Measurements from ENCODE around the gene BRICD5. TPM values are rescaled to one million over a fixed set of nuclear protein-coding genes. Genes with fewer than 3 reads are reported as not detected.

Gene BRICD5
- total RNA-seq, 3 donors from 2014 or later (not counting 1 experiment from before 2014, with no cell fraction given), result 3.2 to 5.2 (median 3.6) TPM

- Histone ChIP-seq H3K4me1 (ENCODE audit: control insufficient read depth, insufficient read depth, low read length) (peaks cover 11% of the 10 kb centered on the region), H3K27me3 (ENCODE audit: control insufficient read depth, insufficient read depth, low read length) (peaks cover 19% of the 10 kb centered on the region), H3K27ac (ENCODE audit: low read length) (no peak overlapping the region), H3K36me3 (ENCODE audit: control insufficient read depth, insufficient read depth, low read length) (no peaks in the 10 kb centered on the region), H3K9me3 (ENCODE audit: control insufficient read depth, insufficient read depth, low read length) (no peaks in the 10 kb centered on the region), H3K4me3 (ENCODE audit: low read length) (no peak overlapping the region)
- Mint-ChIP-seq H3K36me3 (no peaks in the 10 kb centered on the region), H3K4me1 (peaks cover 0 to 5% of the 10 kb centered on the region in 2 donors), H3K27me3 (ENCODE audit: low read depth in 2 of 2) (peaks cover 0 to 5% of the 10 kb centered on the region in 2 donors), H3K9me3 (no peaks in the 10 kb centered on the region), H3K4me3 (no peak overlapping the region), H3K27ac (no peak overlapping the region)
- TF ChIP-seq CTCF (IDR thresholded peaks at IDR 0.05), result no peak
- 92% methylated on average over 11 of the region's 11 CpGs for WGBS (ENCODE audit: insufficient coverage)
- DNase-seq (no peak), ATAC-seq (no peak)
- intact Hi-C loops (cut with micrococcal nuclease), result no loop called here
These were observed 19.3 kb downstream of the BRICD5 start for GRCh38 chr16:2191446-2191706.

- H3K27ac Mint-ChIP-seq, result no peak overlapping the region
- no peak overlapping the region for H3K4me3 ChIP-seq (ENCODE audit: low read length)
- no peaks in the 10 kb centered on the region for H3K9me3 ChIP-seq (ENCODE audit: control insufficient read depth, insufficient read depth, low read length)
- ATAC-seq (no peak), DNase-seq (no peak)
- WGBS (ENCODE audit: insufficient coverage), result 83% methylated on average over 25 of the region's 25 CpGs
- intact Hi-C loops (cut with micrococcal nuclease), result no loop called here
- H3K9me3 Mint-ChIP-seq, result no peaks in the 10 kb centered on the region
- TF ChIP-seq CTCF (IDR thresholded peaks at IDR 0.05), result no peak
- H3K27ac ChIP-seq (ENCODE audit: low read length), result no peak overlapping the region
- H3K4me1 Mint-ChIP-seq, result peaks cover 0 to 5% of the 10 kb centered on the region in 2 donors
- peaks cover 10% of the 10 kb centered on the region for H3K4me1 ChIP-seq (ENCODE audit: control insufficient read depth, insufficient read depth, low read length)
- no peaks in the 10 kb centered on the region for H3K36me3 Mint-ChIP-seq
- no peak overlapping the region for H3K4me3 Mint-ChIP-seq
- peaks cover 0 to 5% of the 10 kb centered on the region in 2 donors for H3K27me3 Mint-ChIP-seq (ENCODE audit: low read depth in 2 of 2)
- no peaks in the 10 kb centered on the region for H3K36me3 ChIP-seq (ENCODE audit: control insufficient read depth, insufficient read depth, low read length)
- H3K27me3 ChIP-seq (ENCODE audit: control insufficient read depth, insufficient read depth, low read length), result peaks cover 19% of the 10 kb centered on the region
These were observed 19.8 kb downstream of the BRICD5 start for GRCh38 chr16:2190659-2191445.

GRCh38 chr16:2190002-2190658, 20.5 kb downstream of the BRICD5 start:
- Histone ChIP-seq H3K4me3 (ENCODE audit: low read length) (no peak overlapping the region), H3K9me3 (ENCODE audit: control insufficient read depth, insufficient read depth, low read length) (no peaks in the 10 kb centered on the region), H3K27me3 (ENCODE audit: control insufficient read depth, insufficient read depth, low read length) (peaks cover 12% of the 10 kb centered on the region), H3K36me3 (ENCODE audit: control insufficient read depth, insufficient read depth, low read length) (no peaks in the 10 kb centered on the region), H3K27ac (ENCODE audit: low read length) (no peak overlapping the region), H3K4me1 (ENCODE audit: control insufficient read depth, insufficient read depth, low read length) (peaks cover 3% of the 10 kb centered on the region)
- H3K36me3 Mint-ChIP-seq, result no peaks in the 10 kb centered on the region
- DNase-seq (no peak), ATAC-seq (no peak)
- no peaks in the 10 kb centered on the region for H3K9me3 Mint-ChIP-seq
- no peak for TF ChIP-seq CTCF (IDR thresholded peaks at IDR 0.05)
- 92% methylated on average over 24 of the region's 24 CpGs for WGBS (ENCODE audit: insufficient coverage)
- intact Hi-C loops (cut with micrococcal nuclease), result no loop called here
- H3K27me3 Mint-ChIP-seq (ENCODE audit: low read depth in 2 of 2), result peaks cover 0 to 5% of the 10 kb centered on the region in 2 donors
- H3K4me1 Mint-ChIP-seq, result peaks cover 0 to 4% of the 10 kb centered on the region in 2 donors
- H3K4me3 Mint-ChIP-seq, result no peak overlapping the region
- no peak overlapping the region for H3K27ac Mint-ChIP-seq
